ACC112 (cell line): ENCODE results near the gene PYGM.

Experiments
- H2AFZ ChIP-seq: fragments of 200-600 bp; sonication (generic); one replicate; pipeline ENCODE4 v1.6.0; 2017; ENCODE audit warnings: antibody characterized with exemption, low read length; ENCODE audit not compliant: unreplicated experiment
- H3K27ac ChIP-seq: fragments of 200-600 bp; sonication (generic); 2 replicates; pipeline ENCODE4 v1.5.1; 2014; ENCODE audit warnings: low read depth, mild to moderate bottlenecking, antibody characterized with exemption, low read length, moderate library complexity
- H3K27me3 ChIP-seq: fragments of 200-600 bp; sonication (generic); 2 replicates; pipeline ENCODE4 v1.6.1; 2014; ENCODE audit warnings: mild to moderate bottlenecking, antibody characterized with exemption, low read length, moderate library complexity, mixed read lengths; ENCODE audit not compliant: insufficient read depth
- H3K36me3 ChIP-seq: fragments of 200-600 bp; sonication (generic); 2 replicates; pipeline ENCODE4 v1.6.1; 2016; ENCODE audit warnings: mild to moderate bottlenecking, antibody characterized with exemption, low read length, moderate library complexity, mixed read lengths; ENCODE audit not compliant: insufficient read depth
- H3K4me1 ChIP-seq: fragments of 200-600 bp; sonication (generic); one replicate; pipeline ENCODE4 v1.6.1; 2016; ENCODE audit warnings: low read length, mixed read lengths; ENCODE audit not compliant: insufficient read depth, unreplicated experiment, control insufficient read depth
- H3K4me3 ChIP-seq: fragments of 200-600 bp; sonication (generic); 2 replicates; pipeline ENCODE4 v1.5.1; 2014; ENCODE audit warnings: mild to moderate bottlenecking, low read depth, low read length
- H3K79me2 ChIP-seq: fragments of 200-600 bp; sonication (generic); one replicate; pipeline ENCODE4 v1.6.0; 2016; ENCODE audit warnings: low read length; ENCODE audit not compliant: control insufficient read depth, unreplicated experiment, insufficient read depth

The PYGM gene

GRCh38 chr11:64800303-64801157 lies 40.8 kb upstream of the PYGM start:
- Histone ChIP-seq H3K4me1 (peaks cover 24% of the 10 kb centered on the region), H3K27me3 (no peaks in the 10 kb centered on the region), H2AFZ (no peak overlapping the region), H3K79me2 (no peaks in the 10 kb centered on the region), H3K4me3 (no peak overlapping the region), H3K36me3 (no peaks in the 10 kb centered on the region), H3K27ac (no peak overlapping the region)

GRCh38 chr11:64799623-64800302 lies 40.0 kb upstream of the PYGM start:
- H3K27ac ChIP-seq = no peak overlapping the region
- no peak overlapping the region for H2AFZ ChIP-seq
- H3K27me3 ChIP-seq = no peaks in the 10 kb centered on the region
- H3K4me1 ChIP-seq = peaks cover 24% of the 10 kb centered on the region
- H3K36me3 ChIP-seq = no peaks in the 10 kb centered on the region
- H3K4me3 ChIP-seq = no peak overlapping the region
- no peaks in the 10 kb centered on the region for H3K79me2 ChIP-seq

- no peaks in the 10 kb centered on the region for H3K27me3 ChIP-seq
- H3K4me3 ChIP-seq = no peak overlapping the region
- no peak overlapping the region for H3K27ac ChIP-seq
- H3K4me1 ChIP-seq = peaks cover 23% of the 10 kb centered on the region
- H3K36me3 ChIP-seq = no peaks in the 10 kb centered on the region
- no peaks in the 10 kb centered on the region for H3K79me2 ChIP-seq
- H2AFZ ChIP-seq = no peak overlapping the region
These were observed 39.5 kb upstream of the PYGM start for GRCh38 chr11:64799256-64799622.

GRCh38 chr11:64796757-64797541 lies 37.2 kb upstream of the PYGM start:
- H3K36me3 ChIP-seq = no peaks in the 10 kb centered on the region
- H3K4me3 ChIP-seq = no peak overlapping the region
- peaks cover 13% of the 10 kb centered on the region for H3K4me1 ChIP-seq

GRCh38 chr11:64796047-64796756 lies 36.4 kb upstream of the PYGM start:
- Histone ChIP-seq H3K36me3 (no peaks in the 10 kb centered on the region), H3K79me2 (no peaks in the 10 kb centered on the region), H3K27me3 (no peaks in the 10 kb centered on the region), H3K4me1 (peaks cover 9% of the 10 kb centered on the region), H3K27ac (no peak overlapping the region), H3K4me3 (no peak overlapping the region), H2AFZ (no peak overlapping the region)

More at GRCh38 chr11:64796757-64797541, 37.2 kb upstream of the PYGM start:
- no peak overlapping the region for H3K27ac ChIP-seq
- no peaks in the 10 kb centered on the region for H3K27me3 ChIP-seq
- no peaks in the 10 kb centered on the region for H3K79me2 ChIP-seq
- no peak overlapping the region for H2AFZ ChIP-seq

- H3K79me2 ChIP-seq = no peaks in the 10 kb centered on the region
These were observed 34.8 kb upstream of the PYGM start for GRCh38 chr11:64794526-64794925.

GRCh38 chr11:64793271-64794160 lies 33.7 kb upstream of the PYGM start:
- Histone ChIP-seq H3K4me1 (no peaks in the 10 kb centered on the region), H3K36me3 (no peaks in the 10 kb centered on the region), H3K27me3 (no peaks in the 10 kb centered on the region), H2AFZ (no peak overlapping the region), H3K79me2 (no peaks in the 10 kb centered on the region), H3K27ac (no peak overlapping the region), H3K4me3 (no peak overlapping the region)

More at GRCh38 chr11:64794526-64794925, 34.8 kb upstream of the PYGM start:
- Histone ChIP-seq H3K36me3 (no peaks in the 10 kb centered on the region), H3K27me3 (no peaks in the 10 kb centered on the region), H3K4me3 (no peak overlapping the region), H3K4me1 (peaks cover under 1% of the 10 kb centered on the region), H2AFZ (no peak overlapping the region), H3K27ac (no peak overlapping the region)

GRCh38 chr11:64792482-64792881 lies 32.7 kb upstream of the PYGM start:
- Histone ChIP-seq H3K27me3 (no peaks in the 10 kb centered on the region), H3K36me3 (no peaks in the 10 kb centered on the region), H3K4me3 (no peak overlapping the region), H2AFZ (no peak overlapping the region), H3K27ac (no peak overlapping the region), H3K79me2 (no peaks in the 10 kb centered on the region), H3K4me1 (no peaks in the 10 kb centered on the region)

- Histone ChIP-seq H3K4me3 (no peak overlapping the region), H3K27ac (no peak overlapping the region), H2AFZ (no peak overlapping the region), H3K27me3 (no peaks in the 10 kb centered on the region), H3K4me1 (no peaks in the 10 kb centered on the region), H3K79me2 (no peaks in the 10 kb centered on the region), H3K36me3 (no peaks in the 10 kb centered on the region)
These were observed 32.1 kb upstream of the PYGM start for GRCh38 chr11:64791781-64792291.
